ENCODE results near the gene PPFIA4.

- TF ChIP-seq CTCF (IDR thresholded peaks at IDR 0.05) (no peak), POLR2A (IDR thresholded peaks at IDR 0.05) (no peak)
These were observed 56.5 kb downstream of the PPFIA4 start for GRCh38 chr1:203082571-203083462.
